ENCODE measurements around the gene GABRD.

Gene GABRD

DNA sequence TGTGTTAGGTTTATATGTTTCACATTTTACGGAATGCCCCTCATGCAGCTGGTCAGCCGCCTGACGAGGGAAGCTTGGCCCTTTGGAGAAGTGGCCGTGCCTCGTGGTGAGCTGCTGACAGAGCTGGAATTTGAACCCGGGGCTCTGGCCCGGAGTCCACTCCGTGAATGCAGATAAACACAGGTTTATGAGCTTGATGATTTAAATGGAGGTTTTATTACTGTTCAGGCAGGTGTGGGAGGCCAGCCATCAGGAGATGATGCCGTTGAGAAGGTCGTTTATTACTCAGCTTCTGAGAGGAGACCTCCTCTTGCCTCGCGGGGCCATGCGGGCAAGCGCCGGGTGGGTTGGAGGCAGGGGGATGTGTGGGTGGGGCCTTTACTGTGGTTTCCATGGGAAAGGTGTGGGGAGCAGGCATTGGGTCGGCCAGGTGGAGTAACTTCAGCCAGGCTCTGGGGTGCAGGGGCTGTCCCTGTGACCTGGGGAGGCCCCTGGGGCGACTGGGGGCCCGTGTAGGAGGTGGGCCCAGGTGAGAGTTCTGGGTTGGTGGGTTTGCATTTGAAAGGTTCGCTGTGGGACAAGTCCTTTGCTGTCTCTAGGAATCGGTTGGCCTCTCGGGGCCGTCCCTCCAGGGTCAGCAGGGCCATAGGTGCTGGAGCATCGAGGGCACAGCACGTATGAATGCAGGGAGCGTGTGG is 53.1 kb downstream of the GABRD start:
- TF ChIP-seq, protein P1, sequence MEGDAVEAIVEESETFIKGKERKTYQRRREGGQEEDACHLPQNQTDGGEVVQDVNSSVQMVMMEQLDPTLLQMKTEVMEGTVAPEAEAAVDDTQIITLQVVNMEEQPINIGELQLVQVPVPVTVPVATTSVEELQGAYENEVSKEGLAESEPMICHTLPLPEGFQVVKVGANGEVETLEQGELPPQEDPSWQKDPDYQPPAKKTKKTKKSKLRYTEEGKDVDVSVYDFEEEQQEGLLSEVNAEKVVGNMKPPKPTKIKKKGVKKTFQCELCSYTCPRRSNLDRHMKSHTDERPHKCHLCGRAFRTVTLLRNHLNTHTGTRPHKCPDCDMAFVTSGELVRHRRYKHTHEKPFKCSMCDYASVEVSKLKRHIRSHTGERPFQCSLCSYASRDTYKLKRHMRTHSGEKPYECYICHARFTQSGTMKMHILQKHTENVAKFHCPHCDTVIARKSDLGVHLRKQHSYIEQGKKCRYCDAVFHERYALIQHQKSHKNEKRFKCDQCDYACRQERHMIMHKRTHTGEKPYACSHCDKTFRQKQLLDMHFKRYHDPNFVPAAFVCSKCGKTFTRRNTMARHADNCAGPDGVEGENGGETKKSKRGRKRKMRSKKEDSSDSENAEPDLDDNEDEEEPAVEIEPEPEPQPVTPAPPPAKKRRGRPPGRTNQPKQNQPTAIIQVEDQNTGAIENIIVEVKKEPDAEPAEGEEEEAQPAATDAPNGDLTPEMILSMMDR (IDR thresholded peaks at IDR 0.05; ENCODE audit: low read depth, low read length): no peak
- TF ChIP-seq, protein P2, sequence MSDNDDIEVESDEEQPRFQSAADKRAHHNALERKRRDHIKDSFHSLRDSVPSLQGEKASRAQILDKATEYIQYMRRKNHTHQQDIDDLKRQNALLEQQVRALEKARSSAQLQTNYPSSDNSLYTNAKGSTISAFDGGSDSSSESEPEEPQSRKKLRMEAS (IDR thresholded peaks at IDR 0.05; ENCODE audit: low read depth, low read length): no peak
- no peak for TF ChIP-seq MYC (IDR thresholded peaks at IDR 0.05; ENCODE audit: low read depth, low read length)
- TF ChIP-seq POLR2A (IDR thresholded peaks at IDR 0.05; ENCODE audit: extremely low read depth, insufficient read length): no peak
- H3K4me3 ChIP-seq (ENCODE audit: low read depth, low read length): no peak overlapping the region
- no peak for DNase-seq (ENCODE audit: low read depth)

DNA sequence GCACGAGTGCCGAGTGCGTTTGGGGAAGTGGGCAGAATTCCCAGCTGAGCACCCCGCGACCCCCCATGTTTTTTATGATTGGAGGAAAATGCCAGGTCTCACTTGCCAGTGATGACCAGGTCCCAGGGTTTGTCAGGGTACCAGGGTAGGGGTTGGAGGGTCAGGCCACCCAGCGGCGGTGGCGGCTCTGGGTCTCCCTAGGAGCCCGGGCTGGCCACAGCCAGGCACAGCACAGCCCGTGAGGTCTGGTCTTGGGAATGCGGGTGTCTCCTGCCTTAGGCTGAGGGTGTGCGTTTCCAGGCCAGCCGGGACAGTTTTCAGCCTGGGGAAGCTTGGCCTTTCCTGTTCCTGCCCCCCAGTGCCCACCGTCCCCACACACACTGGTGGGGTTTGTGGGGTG is 53.7 kb downstream of the GABRD start:
- DNase-seq (ENCODE audit: low read depth): no peak

DNA sequence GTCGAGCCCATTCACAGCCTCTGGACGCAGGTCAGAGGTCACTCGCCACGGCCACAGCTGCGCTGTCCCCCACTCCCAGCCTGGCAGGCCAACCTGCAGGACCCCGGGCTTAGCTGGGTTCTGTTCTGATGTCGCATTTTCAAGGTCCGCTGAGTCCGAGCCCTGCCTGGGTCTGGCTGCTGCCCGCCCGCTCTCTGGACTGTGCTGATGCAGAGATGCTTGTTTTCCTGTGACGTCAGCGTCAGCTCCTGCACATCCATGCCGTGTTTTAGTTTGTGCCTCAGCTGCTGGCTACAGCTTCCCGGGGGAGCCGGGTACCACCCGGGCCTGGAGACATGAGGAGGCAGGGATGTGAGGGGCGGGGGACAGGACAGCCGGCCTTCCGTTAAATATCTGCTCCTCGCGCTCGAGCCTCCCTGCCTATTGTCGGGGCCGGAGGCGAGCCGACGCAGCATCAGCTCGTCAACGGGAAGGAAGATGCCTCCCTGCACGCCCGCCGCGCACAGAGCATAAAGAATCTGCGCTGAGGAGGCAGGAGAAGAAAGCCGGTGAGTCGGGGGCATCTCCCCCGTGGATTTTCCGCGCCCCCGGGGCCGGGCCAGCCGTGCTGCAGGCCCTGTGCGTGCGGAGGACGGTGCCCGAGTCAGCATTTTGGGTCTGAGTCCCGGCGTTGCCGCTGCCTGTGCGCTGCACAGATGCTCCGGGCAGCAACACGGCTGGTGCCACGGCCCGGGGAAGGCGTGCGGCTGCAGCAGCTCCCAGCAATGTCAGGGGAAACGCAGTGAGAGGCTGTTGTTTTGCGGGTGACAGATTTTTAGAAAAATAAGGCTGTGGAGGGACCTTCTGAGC is 54.5 kb downstream of the GABRD start:
- no peak for DNase-seq (ENCODE audit: low read depth)
- no peak for TF ChIP-seq POLR2A (IDR thresholded peaks at IDR 0.05; ENCODE audit: extremely low read depth, insufficient read length)
- TF ChIP-seq, protein P2 (IDR thresholded peaks at IDR 0.05; ENCODE audit: low read depth, low read length): no peak
- TF ChIP-seq MYC (IDR thresholded peaks at IDR 0.05; ENCODE audit: low read depth, low read length): no peak
- TF ChIP-seq, protein P1 (IDR thresholded peaks at IDR 0.05; ENCODE audit: low read depth, low read length): no peak
- no peak overlapping the region for H3K4me3 ChIP-seq (ENCODE audit: low read depth, low read length)

More for the DNA sequence above, 53.7 kb downstream of the GABRD start:
- H3K4me3 ChIP-seq (ENCODE audit: low read depth, low read length): no peak overlapping the region
- TF ChIP-seq MYC (IDR thresholded peaks at IDR 0.05; ENCODE audit: low read depth, low read length) (no peak), POLR2A (IDR thresholded peaks at IDR 0.05; ENCODE audit: extremely low read depth, insufficient read length) (no peak)
- TF ChIP-seq, protein P2 (IDR thresholded peaks at IDR 0.05; ENCODE audit: low read depth, low read length): no peak
- TF ChIP-seq, protein P1 (IDR thresholded peaks at IDR 0.05; ENCODE audit: low read depth, low read length): no peak

DNA sequence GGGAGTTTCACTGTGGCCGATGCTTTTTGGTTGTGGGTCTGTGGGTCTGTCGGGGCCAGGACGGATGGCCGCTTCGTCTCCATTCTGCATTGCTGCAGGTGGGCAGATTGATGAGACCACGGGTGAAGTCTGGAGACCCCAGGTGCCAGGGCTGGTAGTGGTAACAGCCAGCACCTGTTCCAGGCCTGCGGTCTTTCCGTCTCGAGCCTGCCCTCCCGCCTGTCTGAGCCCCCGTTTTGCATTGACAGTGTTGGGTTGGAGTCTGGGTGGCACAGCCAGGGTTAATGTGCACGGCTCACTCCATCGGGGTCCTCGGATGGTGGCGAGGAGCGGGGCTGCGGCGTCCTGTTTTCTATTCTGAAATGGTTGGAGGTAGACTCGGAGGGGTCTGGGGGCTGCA is 55.3 kb downstream of the GABRD start:
- no peak for DNase-seq (ENCODE audit: low read depth)
- H3K4me3 ChIP-seq (ENCODE audit: low read depth, low read length): no peak overlapping the region
- no peak for TF ChIP-seq POLR2A (IDR thresholded peaks at IDR 0.05; ENCODE audit: extremely low read depth, insufficient read length)
- TF ChIP-seq, protein P1 (IDR thresholded peaks at IDR 0.05; ENCODE audit: low read depth, low read length): no peak
- TF ChIP-seq, protein P2 (IDR thresholded peaks at IDR 0.05; ENCODE audit: low read depth, low read length): no peak
- TF ChIP-seq MYC (IDR thresholded peaks at IDR 0.05; ENCODE audit: low read depth, low read length): no peak

DNA sequence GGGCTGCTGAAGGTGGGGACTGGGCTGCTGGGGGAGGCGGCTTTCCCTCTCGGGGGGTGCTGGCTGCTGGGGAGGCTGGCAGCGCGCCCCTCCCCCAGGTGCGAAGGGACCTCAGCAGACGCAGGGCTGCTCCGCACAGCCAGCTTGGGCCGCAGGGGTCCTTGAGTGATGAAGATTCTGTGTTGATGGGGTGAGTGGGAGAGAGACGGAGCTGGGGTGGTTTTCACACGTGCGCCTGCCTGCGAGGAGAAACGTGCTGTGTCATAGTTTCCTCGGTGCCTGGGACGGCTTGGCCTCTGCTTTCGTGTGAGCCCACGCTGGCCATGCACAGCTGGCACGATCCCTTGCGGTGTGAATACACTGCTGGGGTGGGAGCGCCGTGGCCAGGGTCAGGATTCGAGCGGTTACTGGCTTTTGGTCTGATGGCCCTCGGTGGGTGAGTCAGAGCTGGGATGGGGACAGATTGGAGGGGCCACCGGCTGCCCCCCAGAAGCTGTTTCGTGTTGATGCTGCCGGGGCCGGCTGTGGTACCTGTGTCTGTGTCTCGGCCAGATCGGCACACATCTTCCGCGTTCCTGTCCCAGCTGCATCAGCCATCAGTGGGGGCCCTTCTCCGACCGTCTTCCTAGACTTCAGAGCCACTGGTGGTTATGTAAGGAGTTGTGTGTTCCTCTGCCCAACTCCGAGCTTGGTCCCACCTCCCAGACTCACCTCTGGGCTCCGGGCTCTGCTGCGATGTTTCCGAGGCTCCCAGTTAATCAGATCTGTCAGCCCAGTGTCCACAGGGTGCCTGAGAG is 56.0 kb downstream of the GABRD start:
- H3K4me3 ChIP-seq (ENCODE audit: low read depth, low read length): no peak overlapping the region
- DNase-seq (ENCODE audit: low read depth): no peak
- TF ChIP-seq, protein P2 (IDR thresholded peaks at IDR 0.05; ENCODE audit: low read depth, low read length): 0 out of 2 replicates have a peak, but pooled peaks have one; percentile 9
- TF ChIP-seq POLR2A (IDR thresholded peaks at IDR 0.05; ENCODE audit: extremely low read depth, insufficient read length): no peak
